Large intestine (tissue), 3 donors: ENCODE data around the gene GPS2. TPM values are rescaled to one million over a fixed set of nuclear protein-coding genes. Genes with fewer than 3 reads are reported as not detected.
A peak's percentile ranks its signal among the peaks of the same experiment; 100 is the strongest.

ENCODE experiments used
- DNase-seq, 2 donors: peaks; one replicate each; pipeline versions ENCODE4 v3.0.0 to v3.0.0-alpha.2; 2013
- H3K27ac ChIP-seq: one replicate; pipeline ENCODE4 v1.5.1; 2013; ENCODE audit warnings: low read length
- H3K27me3 ChIP-seq: 2 replicates; pipeline ENCODE4 v1.6.1; 2013; ENCODE audit warnings: low read length; ENCODE audit not compliant: control insufficient read depth, insufficient read depth
- H3K36me3 ChIP-seq: 2 replicates; pipeline ENCODE4 v1.6.1; 2013; ENCODE audit warnings: low read length; ENCODE audit not compliant: control insufficient read depth, insufficient read depth
- H3K4me1 ChIP-seq: one replicate; pipeline ENCODE4 v1.6.1; 2013; ENCODE audit warnings: low read length; ENCODE audit not compliant: control insufficient read depth, insufficient read depth
- H3K4me3 ChIP-seq: one replicate; pipeline ENCODE4 v1.5.1; 2013; ENCODE audit warnings: low read length
- H3K9me3 ChIP-seq: one replicate; pipeline ENCODE4 v1.6.1; 2013; ENCODE audit warnings: mild to moderate bottlenecking, low read depth, low read length, moderate library complexity; ENCODE audit not compliant: control insufficient read depth
- WGBS: methylation state at CpG from one replicate; pipeline ENCODE4 v1.1.5; 2013; ENCODE audit warnings: low lambda C conversion rate; ENCODE audit not compliant: insufficient coverage; 5-methylcytosine and 5-hydroxymethylcytosine counted together
- polyA plus RNA-seq: library from polyadenylated mRNA; unstranded; fragments of 120-200 nt; gene quantifications from one replicate; pipeline ENCODE4 v1.2.1, GENCODE V29; 2013

Gene GPS2
- polyA plus RNA-seq, 1 donor: 53.0 TPM

- Histone ChIP-seq H3K4me3 (no peak overlapping the region), H3K4me1 (peaks cover 12% of the 10 kb centered on the region), H3K36me3 (peaks cover 70% of the 10 kb centered on the region), H3K27me3 (no peaks in the 10 kb centered on the region), H3K27ac (no peak overlapping the region), H3K9me3 (no peaks in the 10 kb centered on the region)
- DNase-seq: no peak
- WGBS: 80% methylated on average over 1 of the region's 13 CpGs
Observed at GRCh38 chr17:7318121-7318860, 3.1 kb upstream of the GPS2 start.

GRCh38 chr17:7317161-7317803, 2.1 kb upstream of the GPS2 start:
- H3K27ac ChIP-seq: no peak overlapping the region
- H3K4me3 ChIP-seq: no peak overlapping the region
- H3K27me3 ChIP-seq: no peaks in the 10 kb centered on the region
- no CpG with 5 or more reads among the region's 16 CpGs for WGBS
- peaks cover 70% of the 10 kb centered on the region for H3K36me3 ChIP-seq
- peaks cover 12% of the 10 kb centered on the region for H3K4me1 ChIP-seq
- H3K9me3 ChIP-seq: no peaks in the 10 kb centered on the region
- no peak for DNase-seq

DNA sequence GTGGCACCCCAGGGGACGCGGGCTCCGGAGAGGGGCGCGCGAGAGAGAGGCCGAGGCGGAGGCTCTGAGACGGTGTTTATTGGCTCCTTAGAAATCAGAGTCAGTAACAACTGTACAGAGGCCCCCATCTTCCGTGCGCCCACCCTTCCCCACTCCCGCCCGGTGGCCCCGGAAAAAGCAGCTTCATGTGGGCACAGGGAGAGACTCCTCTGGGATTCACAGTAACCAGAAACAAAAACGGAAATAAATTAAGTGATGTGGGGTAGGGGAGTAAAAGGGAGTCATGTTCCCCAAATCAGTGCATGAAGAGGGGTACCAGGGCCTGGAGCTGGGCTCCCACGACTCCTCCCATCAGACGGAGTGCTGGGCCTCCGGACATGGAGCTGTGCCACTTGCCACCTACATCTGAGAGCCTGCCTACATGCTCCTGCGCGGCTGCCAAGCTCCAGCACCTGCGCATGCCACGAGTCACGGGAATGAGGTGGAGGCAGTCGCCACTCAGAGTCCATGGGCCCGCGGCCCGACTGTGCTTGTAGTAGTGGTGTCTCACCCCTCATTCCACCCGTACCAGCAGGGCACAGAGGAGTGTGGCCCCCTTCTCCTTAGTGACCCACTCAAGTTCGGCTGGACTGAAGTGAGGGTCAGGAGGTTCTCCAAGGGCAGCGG, 543 bp upstream of the GPS2 start:
- Histone ChIP-seq H3K27me3 (no peaks in the 10 kb centered on the region), H3K9me3 (no peaks in the 10 kb centered on the region), H3K36me3 (peaks cover 67% of the 10 kb centered on the region), H3K4me3 (peak overlapping the region; percentile 67), H3K4me1 (peaks cover 12% of the 10 kb centered on the region), H3K27ac (peak overlapping the region; percentile 91)
- no peak for DNase-seq
- WGBS: no CpG with 5 or more reads among the region's 30 CpGs

DNA sequence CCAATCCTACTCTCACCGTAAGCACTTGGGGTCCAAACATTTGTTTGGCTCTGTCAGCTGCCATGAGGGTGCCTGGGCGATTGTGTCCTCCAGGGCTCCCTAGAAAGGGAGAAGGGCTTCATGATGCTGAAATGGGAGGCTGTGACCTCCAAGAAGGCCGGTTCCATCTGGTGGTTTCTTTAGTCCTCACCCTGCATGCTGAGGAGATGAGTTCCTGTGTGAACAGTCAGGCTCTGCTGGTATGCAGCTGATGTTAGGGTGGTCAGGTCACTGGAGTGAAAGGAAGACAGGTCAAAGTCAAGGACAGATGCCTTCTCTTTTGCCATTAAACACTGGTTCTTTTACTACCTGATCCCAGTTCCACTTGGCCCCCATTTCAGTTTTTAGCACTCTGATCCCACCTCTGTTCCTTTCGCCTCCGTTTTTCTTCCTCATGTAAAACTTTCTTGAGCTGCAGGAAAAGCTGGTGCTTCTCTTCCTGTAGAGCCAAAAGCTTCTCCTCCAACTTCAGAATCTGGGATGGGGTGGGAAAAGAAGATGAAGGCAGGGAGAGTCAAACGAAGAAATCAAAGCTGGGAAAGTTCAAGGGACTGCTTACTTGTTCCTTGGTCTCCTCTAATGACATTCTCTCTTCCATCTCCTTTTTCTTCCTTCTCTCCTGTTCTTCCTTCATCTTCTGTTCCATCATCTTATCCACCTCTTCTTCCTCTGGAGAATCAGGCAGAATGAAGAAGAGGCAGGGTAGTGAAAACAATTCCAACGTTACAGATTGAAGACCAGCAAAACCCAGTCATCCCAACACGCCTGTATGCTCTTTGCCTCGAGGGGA, 1.1 kb downstream of the GPS2 start:
- peaks cover 72% of the 10 kb centered on the region for H3K36me3 ChIP-seq
- DNase-seq: no peak
- 67% methylated on average over 3 of the region's 9 CpGs for WGBS

GRCh38 chr17:7313088-7313889, 1.9 kb downstream of the GPS2 start:
- Histone ChIP-seq H3K27ac (no peak overlapping the region), H3K9me3 (no peaks in the 10 kb centered on the region), H3K36me3 (peaks cover 64% of the 10 kb centered on the region), H3K4me3 (no peak overlapping the region), H3K4me1 (peaks cover 24% of the 10 kb centered on the region), H3K27me3 (no peaks in the 10 kb centered on the region)
- DNase-seq: no peak
- no CpG with 5 or more reads among the region's 7 CpGs for WGBS

More for the DNA sequence above, 1.1 kb downstream of the GPS2 start:
- peaks cover 23% of the 10 kb centered on the region for H3K4me1 ChIP-seq
- peak overlapping the region; percentile 67 for H3K4me3 ChIP-seq
- H3K9me3 ChIP-seq: no peaks in the 10 kb centered on the region
- no peaks in the 10 kb centered on the region for H3K27me3 ChIP-seq
- H3K27ac ChIP-seq: peak overlapping the region; percentile 64

DNA sequence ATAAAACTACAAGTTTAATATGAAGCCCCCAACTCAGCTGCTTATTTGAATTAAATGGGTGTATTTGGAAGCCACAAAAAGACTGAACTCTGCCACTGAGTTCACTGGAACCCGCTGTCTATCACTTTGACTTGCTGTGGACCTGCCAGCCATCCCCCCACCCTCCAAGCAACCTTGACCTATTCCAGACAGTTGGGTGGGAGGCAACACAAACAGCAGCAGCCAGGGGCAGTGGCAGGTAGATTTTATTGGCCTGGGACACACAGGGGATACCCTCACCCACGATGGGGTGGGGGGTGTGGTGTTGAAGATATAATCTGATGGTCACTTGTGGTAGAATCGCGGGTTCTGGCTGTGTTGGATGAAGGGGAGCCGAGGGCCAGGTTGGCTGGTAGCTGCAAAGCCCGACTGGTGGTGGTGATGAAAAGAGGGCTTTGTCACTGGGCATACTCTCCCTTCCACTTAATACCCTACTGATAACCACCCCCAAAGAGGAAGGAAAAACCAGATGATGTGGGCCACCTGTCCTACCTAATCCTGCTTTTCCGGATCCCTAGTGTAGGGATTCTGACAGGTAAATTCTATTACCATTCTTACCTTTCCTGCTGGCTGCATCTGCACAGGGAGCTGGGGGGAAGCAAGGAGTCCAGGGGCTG, 2.6 kb downstream of the GPS2 start:
- H3K27me3 ChIP-seq: no peaks in the 10 kb centered on the region
- DNase-seq: no peak
- peaks cover 56% of the 10 kb centered on the region for H3K36me3 ChIP-seq
- H3K4me3 ChIP-seq: no peak overlapping the region
- peaks cover 24% of the 10 kb centered on the region for H3K4me1 ChIP-seq
- no peak overlapping the region for H3K27ac ChIP-seq
- no peaks in the 10 kb centered on the region for H3K9me3 ChIP-seq
- WGBS: no CpG with 5 or more reads among the region's 7 CpGs

GRCh38 chr17:7311110-7311705, 4.0 kb downstream of the GPS2 start:
- no peak for DNase-seq
- Histone ChIP-seq H3K9me3 (no peaks in the 10 kb centered on the region), H3K27me3 (no peaks in the 10 kb centered on the region), H3K27ac (no peak overlapping the region), H3K4me1 (peaks cover 24% of the 10 kb centered on the region), H3K4me3 (no peak overlapping the region), H3K36me3 (peaks cover 47% of the 10 kb centered on the region)
- WGBS: 100% methylated on average over 1 of the region's 7 CpGs

GRCh38 chr17:7309628-7310027, 5.5 kb downstream of the GPS2 start:
- Histone ChIP-seq H3K9me3 (no peaks in the 10 kb centered on the region), H3K27ac (no peak overlapping the region), H3K4me3 (peak overlapping the region; percentile 94), H3K4me1 (peaks cover 19% of the 10 kb centered on the region), H3K36me3 (peaks cover 43% of the 10 kb centered on the region), H3K27me3 (no peaks in the 10 kb centered on the region)
- no peak for DNase-seq
- WGBS: 90% methylated on average over 2 of the region's 12 CpGs
